IPS DF 19.7 (cell line): ENCODE results near the gene COL4A1.

Source experiments
- DNase-seq: peaks from one replicate; pipeline ENCODE4 v3.0.0-alpha.2; 2013; ENCODE audit warnings: low read depth, low spot score

The COL4A1 gene

GRCh38 chr13:110168999-110169933 lies 137.7 kb downstream of the COL4A1 start:
- DNase-seq = no peak

DNA sequence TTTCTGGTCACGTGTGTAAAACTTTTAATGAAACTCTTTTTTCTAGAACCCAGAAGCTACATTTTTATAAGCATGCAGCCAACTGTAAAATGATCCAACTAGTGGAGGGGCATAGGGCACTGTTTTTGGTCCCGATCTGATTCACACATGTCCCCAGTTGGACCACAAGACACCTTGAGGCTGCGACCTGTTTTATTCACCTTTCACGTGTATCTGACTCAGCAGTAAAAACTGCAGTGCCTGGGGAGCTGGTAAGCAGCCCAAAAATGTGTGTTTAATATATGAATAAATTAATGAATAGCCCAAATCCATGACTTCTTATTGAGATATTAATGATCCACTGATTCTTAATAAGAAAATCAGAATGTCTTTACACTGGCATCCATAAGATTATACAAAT lies 140.4 kb downstream of the COL4A1 start:
- DNase-seq = no peak

DNA sequence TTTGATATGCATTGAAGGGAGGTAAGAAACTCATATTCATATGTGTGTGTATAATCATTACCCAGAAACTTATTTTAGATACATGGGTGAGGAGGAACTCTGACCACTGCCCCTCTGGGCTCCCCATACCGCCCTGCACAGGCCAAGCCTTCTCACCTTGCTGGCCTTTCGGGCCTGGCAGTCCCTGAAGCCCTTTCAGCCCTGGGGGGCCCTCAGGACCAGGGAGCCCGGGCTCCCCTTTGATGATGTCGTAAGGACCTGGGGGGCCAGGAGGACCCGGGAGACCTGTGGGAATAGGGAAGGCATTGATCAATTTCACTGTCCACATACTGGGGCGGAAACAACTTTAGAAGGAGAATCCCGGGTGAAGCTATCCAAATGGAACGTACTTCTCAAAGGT lies 142.3 kb downstream of the COL4A1 start:
- DNase-seq = no peak

- no peak for DNase-seq
These were observed 143.9 kb downstream of the COL4A1 start for GRCh38 chr13:110162866-110163658.

DNA sequence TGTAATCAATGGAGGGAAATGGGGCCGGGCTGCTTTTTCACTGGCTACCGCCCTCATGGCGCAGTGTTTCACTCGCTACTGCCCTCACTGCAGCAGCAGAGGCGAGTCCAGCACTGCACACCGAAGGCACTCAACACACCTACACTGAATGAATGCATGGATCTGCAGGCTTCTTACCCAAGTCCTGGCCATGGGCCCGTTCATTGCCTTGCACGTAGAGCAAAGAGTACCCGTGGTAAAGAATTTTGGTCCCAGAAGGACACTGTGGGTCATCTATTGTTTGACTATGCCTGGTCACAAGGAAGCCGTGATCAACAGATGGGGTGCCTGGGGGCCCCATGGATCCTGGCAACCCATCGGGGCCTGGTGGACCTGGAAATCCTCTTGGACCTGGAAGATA lies 144.9 kb downstream of the COL4A1 start:
- no peak for DNase-seq

DNA sequence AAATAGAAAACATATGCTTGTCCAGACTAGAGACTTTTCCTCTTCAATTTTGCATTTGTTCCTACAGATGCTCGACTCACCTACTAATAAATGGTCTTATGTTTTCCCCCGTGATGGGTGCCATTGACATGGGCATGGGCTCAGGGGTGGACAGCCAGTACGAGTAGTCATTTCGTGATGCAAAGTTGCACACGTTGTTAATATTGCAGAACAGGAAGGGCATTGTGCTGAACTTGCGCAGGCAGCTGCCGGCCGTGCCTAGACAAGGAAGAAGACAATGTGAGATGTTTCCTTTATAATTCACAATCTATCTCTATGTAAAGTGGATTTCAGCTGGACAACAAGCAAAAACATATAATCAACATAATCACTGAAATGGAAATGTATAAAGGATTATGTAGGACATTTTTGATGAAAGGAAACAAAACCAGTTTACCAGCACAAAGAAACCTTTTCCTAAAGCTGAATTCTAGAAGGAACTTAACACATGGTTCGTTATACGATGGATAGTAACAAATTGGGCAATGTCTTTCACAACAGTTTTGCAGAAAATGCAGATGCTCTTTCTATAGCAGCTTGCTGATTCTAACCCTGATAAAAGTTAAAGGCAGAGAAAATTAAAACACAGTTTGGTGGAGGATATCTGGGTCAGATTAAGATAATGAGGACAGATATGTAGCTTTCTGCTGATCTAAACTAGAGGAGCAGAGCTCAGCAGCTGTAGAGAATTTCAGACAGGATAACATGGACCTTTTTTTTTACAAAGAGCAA lies 145.7 kb downstream of the COL4A1 start:
- DNase-seq = no peak

DNA sequence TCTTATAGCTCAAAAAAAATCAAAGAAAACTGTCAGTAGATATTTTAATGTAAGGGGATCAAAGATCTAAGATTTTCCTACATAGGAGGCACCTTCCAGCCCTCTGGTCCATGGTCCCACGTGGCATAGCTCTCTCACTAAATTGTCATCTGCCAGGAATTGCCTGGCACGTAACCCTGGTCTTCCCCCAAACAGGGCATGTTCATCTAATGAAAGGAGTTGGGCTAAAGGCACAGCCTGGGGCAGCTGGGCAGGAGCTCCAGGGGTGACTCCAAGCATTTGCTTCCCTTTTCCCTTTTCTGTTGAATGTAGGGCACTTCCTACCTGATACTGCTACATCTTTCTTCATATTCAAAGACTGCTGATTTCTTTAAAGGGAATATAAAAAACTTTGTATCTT lies 148.7 kb downstream of the COL4A1 start:
- no peak for DNase-seq

DNA sequence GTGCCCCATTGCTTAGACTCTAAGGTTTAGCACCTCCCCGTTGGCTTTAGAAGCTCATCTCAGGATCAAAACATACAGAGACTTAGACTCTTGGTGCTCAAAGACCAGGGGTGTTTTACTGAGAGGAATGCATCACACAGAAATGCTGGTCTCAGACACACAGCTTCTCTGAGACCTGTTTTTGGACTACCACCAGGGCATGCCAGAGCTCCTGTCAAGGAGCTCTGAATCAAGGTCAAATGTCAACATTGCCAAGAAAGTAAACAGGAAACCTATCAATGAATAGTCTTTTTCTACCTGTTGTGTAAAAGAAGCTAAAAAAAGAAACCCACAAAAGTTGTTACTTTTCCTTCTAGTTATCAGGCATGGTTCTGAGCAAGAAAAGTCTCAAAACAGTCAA lies 149.2 kb downstream of the COL4A1 start:
- DNase-seq = no peak

DNA sequence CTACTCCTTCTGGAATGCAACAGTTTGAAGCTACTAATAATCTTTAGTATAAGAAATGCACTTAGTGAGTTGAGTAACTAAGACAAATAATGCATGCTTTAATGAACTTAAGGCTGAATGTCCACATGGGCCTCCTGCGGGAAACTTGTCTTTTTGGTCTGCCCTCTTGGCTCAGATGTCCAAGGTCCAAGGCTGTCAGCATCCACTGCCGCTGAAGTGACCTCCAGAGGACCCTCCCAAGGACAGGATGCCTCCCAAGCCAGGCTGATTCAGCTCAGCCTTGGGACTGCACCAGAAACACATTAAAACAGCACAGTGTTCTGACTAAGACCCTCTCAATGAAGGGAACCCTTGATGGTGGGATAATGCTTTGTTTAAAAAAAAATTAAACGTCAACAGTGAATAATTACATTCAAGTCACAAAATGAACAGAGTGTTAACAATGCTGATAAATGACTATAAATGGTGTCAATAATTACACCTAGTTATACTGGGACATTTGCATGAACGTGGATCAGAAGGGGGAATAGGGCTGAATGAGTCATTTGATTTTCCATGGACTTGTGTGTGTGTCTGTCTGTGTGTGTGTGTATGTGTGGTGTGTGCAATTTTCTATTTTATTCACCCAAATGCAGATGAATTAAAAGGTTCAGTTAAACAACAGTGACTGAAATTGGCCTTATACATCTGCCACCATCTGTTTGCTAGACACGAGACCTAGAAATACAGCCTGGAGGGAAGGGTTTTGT lies 150.5 kb downstream of the COL4A1 start:
- no peak for DNase-seq

- no peak for DNase-seq
These were observed 151.9 kb downstream of the COL4A1 start for GRCh38 chr13:110155072-110155471.

- no peak for DNase-seq
These were observed 152.5 kb downstream of the COL4A1 start for GRCh38 chr13:110154410-110154933.

DNA sequence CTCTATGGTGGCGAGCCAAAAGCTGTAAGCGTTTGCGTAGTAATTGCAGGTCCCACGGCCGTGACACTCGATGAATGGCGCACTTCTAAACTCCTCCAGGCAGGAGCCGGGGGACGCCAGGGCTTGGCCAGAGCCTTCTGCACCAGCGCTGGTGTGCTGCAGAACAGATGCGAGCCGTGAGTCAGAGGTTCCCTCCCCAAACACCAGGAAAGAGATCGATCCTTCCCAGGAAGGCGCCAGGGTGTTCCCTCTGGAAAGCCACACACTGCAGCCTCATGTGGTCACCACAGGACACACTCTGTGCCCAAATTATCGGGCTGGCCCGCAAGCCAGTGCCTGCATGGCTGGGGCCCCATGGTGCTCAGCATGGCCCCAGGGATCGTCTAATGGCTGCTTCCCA lies 154.6 kb downstream of the COL4A1 start:
- no peak for DNase-seq

- DNase-seq = no peak
These were observed 155.5 kb downstream of the COL4A1 start for GRCh38 chr13:110151462-110151861.

GRCh38 chr13:110150384-110151101 lies 156.4 kb downstream of the COL4A1 start:
- DNase-seq = no peak

- DNase-seq = no peak
These were observed 157.9 kb downstream of the COL4A1 start for GRCh38 chr13:110149036-110149435.

GRCh38 chr13:110140099-110140498 lies 166.9 kb downstream of the COL4A1 start:
- DNase-seq = no peak

GRCh38 chr13:110138700-110139036 lies 168.3 kb downstream of the COL4A1 start:
- DNase-seq = no peak

DNA sequence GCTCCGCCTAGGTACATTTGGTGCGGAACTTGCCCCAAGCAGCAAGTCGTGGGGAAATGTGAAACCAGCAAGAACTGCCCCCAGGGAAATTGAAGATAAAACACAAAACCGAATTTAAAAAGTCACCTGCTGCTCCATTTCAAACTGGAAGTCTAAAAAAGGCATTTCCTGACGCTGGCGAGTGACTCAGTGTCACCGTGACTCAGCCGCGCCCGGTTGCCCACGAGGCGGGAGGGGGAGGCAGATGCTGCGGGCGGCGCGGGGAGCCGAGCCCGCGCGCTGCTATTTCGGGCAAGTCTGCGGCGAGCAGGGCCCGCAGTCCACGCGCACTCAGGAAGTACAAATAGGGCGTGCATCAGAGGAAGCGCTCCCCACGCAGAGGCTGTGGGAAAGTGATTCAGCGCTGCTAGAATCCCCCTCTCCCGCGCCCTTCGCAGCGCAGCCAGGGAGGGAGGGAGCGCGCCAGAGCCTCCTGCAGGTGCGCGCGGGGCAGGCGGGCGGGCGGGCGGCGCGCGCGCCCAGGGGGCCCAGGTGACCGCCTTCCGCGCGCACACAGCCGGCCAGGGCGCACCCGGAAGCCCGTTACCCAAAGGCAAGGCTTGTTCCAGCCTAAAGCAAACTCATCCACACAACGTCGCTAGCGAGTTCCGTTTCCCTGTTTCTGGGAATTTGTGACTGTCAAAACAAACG lies 168.8 kb downstream of the COL4A1 start:
- no peak for DNase-seq

DNA sequence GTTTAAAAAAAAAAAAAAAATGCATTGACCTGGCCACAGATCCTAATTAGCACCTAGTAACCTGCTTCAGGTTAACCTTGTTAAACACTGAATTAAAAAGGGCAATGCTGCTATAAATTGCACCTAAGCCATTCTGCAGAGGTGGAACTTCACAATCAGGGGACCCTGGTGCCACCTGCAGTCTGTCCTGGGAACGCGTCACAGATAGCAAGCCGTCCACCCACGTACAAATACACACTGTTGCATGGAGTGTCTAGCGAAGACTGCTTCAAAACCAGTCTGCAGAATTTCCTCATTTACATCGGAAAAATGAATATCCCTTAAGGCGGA lies 169.3 kb downstream of the COL4A1 start:
- no peak for DNase-seq
